ENCODE measurements around the gene WWTR1. TPM values are rescaled to one million over a fixed set of nuclear protein-coding genes. Genes with fewer than 3 reads are reported as not detected.
A peak's percentile ranks its signal among the peaks of the same experiment; 100 is the strongest.

Gene WWTR1
- polyA plus RNA-seq, 1 donor, result 85.2 TPM

GRCh38 chr3:149590691-149591441 is 67.0 kb downstream of the WWTR1 start:
- no peak for DNase-seq

- no peak for DNase-seq
These were observed 68.5 kb downstream of the WWTR1 start for GRCh38 chr3:149589332-149589731.

- DNase-seq, result no peak
These were observed 68.9 kb downstream of the WWTR1 start for GRCh38 chr3:149588909-149589308.

- no peak for DNase-seq
These were observed 70.4 kb downstream of the WWTR1 start for GRCh38 chr3:149587383-149587782.

- DNase-seq, result no peak
These were observed 71.0 kb downstream of the WWTR1 start for GRCh38 chr3:149586871-149587270.

- no peak for DNase-seq
These were observed 72.5 kb downstream of the WWTR1 start for GRCh38 chr3:149585401-149585726.

- no peak for DNase-seq
These were observed 73.7 kb downstream of the WWTR1 start for GRCh38 chr3:149583921-149584635.

- no peak for DNase-seq
These were observed 75.4 kb downstream of the WWTR1 start for GRCh38 chr3:149582395-149582794.

- peak; percentile 62 for DNase-seq
These were observed 76.0 kb downstream of the WWTR1 start for GRCh38 chr3:149581681-149582370.

- no peak for DNase-seq
These were observed 76.6 kb downstream of the WWTR1 start for GRCh38 chr3:149581248-149581647.

- no peak for DNase-seq
These were observed 77.8 kb downstream of the WWTR1 start for GRCh38 chr3:149579838-149580542.

GRCh38 chr3:149579161-149579560 is 78.7 kb downstream of the WWTR1 start:
- no peak for DNase-seq

- DNase-seq, result no peak
These were observed 80.0 kb downstream of the WWTR1 start for GRCh38 chr3:149577801-149578200.

GRCh38 chr3:149575961-149576564 is 81.8 kb downstream of the WWTR1 start:
- peak; percentile 70 for DNase-seq

GRCh38 chr3:149575213-149575960 is 82.4 kb downstream of the WWTR1 start:
- peak; percentile 54 for DNase-seq

GRCh38 chr3:149572796-149573414 is 84.9 kb downstream of the WWTR1 start:
- DNase-seq, result no peak

- DNase-seq, result no peak
These were observed 86.4 kb downstream of the WWTR1 start for GRCh38 chr3:149571381-149571780.

- no peak for DNase-seq
These were observed 87.8 kb downstream of the WWTR1 start for GRCh38 chr3:149570016-149570415.

GRCh38 chr3:149567381-149567780 is 90.4 kb downstream of the WWTR1 start:
- DNase-seq, result no peak

GRCh38 chr3:149566292-149566975 is 91.4 kb downstream of the WWTR1 start:
- DNase-seq, result peak; percentile 57

- no peak for DNase-seq
These were observed 93.7 kb downstream of the WWTR1 start for GRCh38 chr3:149564079-149564478.
